BJ (cell line): ENCODE results near the gene DOCK3. TPM values are rescaled to one million over a fixed set of nuclear protein-coding genes. Genes with fewer than 3 reads are reported as not detected.
"Not testable (repeated sequence)": the region's sequence is repeated elsewhere in the genome, so short reads cannot be mapped to it uniquely, and the experiment has no call there.

ENCODE experiments used
- CTCF ChIA-PET: fragments of 350-600 bp; formaldehyde crosslinking; extraction: SDS; loops from one replicate; lab custom pipeline; 2021; ENCODE audit warnings: antibody characterized with exemption, inconsistent platforms; lab: Yijun Ruan, JAX
- POLR2A ChIA-PET: fragments of 300-600 bp; sonication (Branson Sonifier 250); formaldehyde crosslinking; extraction: SDS; loops from one replicate; lab custom pipeline; 2021; ENCODE audit warnings: antibody characterized with exemption; lab: Charles Lee
- DNase-seq: peaks from one replicate; pipeline ENCODE4 v3.0.0-alpha.2; 2011; ENCODE audit warnings: low read depth
- H3K27me3 ChIP-seq: 2 replicates; pipeline ENCODE4 v1.6.0; 2011; ENCODE audit warnings: low read length; ENCODE audit not compliant: control insufficient read depth, insufficient read depth
- H3K36me3 ChIP-seq: 2 replicates; pipeline ENCODE4 v1.5.1; 2011; ENCODE audit warnings: low read length; ENCODE audit not compliant: control insufficient read depth, insufficient read depth
- H3K4me3 ChIP-seq: 2 replicates; pipeline ENCODE4 v1.5.1; 2011; ENCODE audit warnings: low read depth, mild to moderate bottlenecking, control low read depth, low read length
- polyA plus RNA-seq: library from polyadenylated mRNA; depleted of rRNA; stranded (reverse); fragments of >200 nt; gene quantifications from 2 replicates; pipeline ENCODE4 v1.2.3, GENCODE V29; 2011
- TF ChIP-seq, protein P1 (sequence below): IDR thresholded peaks from 2 replicates; pipeline ENCODE4 v1.5.1; 2011; ENCODE audit warnings: low read depth, mild to moderate bottlenecking, control low read depth, inconsistent platforms, low read length, moderate library complexity; ENCODE audit not compliant: insufficient read depth

Gene DOCK3
- polyA plus RNA-seq, 1 experiment: 0.09 TPM

DNA sequence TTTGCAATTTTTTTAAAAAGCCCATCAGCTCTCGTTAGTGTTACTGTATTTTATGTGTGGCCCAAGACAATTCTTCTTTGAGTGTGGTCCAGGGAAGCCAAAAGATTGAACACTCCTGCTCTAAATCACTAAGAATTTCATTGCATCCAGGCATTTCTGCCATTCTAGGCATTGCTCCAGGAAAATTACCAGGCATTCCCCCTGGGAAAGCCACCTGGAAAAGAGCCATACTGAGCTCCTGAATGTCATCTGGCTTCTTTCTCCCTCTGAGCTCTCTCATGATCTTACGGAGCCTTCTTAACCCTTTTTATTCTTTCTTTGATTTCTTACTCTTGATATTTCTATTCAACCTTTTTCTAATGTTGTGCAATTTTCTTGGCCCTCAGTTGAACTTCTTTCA is 202.2 kb downstream of the DOCK3 start:
- Histone ChIP-seq H3K4me3 (no peak overlapping the region), H3K27me3 (no peaks in the 10 kb centered on the region), H3K36me3 (no peaks in the 10 kb centered on the region)
- POLR2A ChIA-PET: no interaction called here
- no peak for DNase-seq
- CTCF ChIA-PET: no interaction called here
- TF ChIP-seq, protein P1, sequence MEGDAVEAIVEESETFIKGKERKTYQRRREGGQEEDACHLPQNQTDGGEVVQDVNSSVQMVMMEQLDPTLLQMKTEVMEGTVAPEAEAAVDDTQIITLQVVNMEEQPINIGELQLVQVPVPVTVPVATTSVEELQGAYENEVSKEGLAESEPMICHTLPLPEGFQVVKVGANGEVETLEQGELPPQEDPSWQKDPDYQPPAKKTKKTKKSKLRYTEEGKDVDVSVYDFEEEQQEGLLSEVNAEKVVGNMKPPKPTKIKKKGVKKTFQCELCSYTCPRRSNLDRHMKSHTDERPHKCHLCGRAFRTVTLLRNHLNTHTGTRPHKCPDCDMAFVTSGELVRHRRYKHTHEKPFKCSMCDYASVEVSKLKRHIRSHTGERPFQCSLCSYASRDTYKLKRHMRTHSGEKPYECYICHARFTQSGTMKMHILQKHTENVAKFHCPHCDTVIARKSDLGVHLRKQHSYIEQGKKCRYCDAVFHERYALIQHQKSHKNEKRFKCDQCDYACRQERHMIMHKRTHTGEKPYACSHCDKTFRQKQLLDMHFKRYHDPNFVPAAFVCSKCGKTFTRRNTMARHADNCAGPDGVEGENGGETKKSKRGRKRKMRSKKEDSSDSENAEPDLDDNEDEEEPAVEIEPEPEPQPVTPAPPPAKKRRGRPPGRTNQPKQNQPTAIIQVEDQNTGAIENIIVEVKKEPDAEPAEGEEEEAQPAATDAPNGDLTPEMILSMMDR: no peak

DNA sequence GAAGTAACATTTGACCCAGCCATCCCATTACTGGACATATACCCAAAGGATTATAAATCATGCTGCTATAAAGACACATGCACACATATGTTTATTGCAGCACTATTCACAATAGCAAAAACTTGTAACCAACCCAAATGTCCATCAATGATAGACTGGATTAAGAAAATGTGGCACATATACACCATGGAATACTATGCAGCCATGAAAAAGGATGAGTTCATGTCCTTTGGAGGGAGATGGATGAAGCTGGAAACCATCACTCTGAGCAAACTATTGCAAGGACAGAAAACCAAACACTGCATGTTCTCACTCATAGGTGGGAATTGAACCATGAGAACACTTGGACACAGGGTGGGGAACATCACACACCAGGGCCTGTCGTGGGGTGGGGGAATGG is 208.0 kb downstream of the DOCK3 start:
- CTCF ChIA-PET, DNase-seq, H3K36me3 ChIP-seq, POLR2A ChIA-PET, H3K4me3 ChIP-seq, H3K27me3 ChIP-seq: not testable (repeated sequence)

GRCh38 chr3:50883755-50884154 is 209.0 kb downstream of the DOCK3 start:
- CTCF ChIA-PET: no interaction called here
- Histone ChIP-seq H3K36me3 (no peaks in the 10 kb centered on the region), H3K4me3 (no peak overlapping the region), H3K27me3 (no peaks in the 10 kb centered on the region)
- DNase-seq: no peak
- TF ChIP-seq, protein P1: no peak
- POLR2A ChIA-PET: no interaction called here

GRCh38 chr3:50885070-50885850 is 210.5 kb downstream of the DOCK3 start:
- TF ChIP-seq, protein P1: no peak
- H3K4me3 ChIP-seq: no peak overlapping the region
- ChIA-PET POLR2A (no interaction called here), CTCF (no interaction called here)
- no peaks in the 10 kb centered on the region for H3K36me3 ChIP-seq
- no peaks in the 10 kb centered on the region for H3K27me3 ChIP-seq
- DNase-seq: no peak

DNA sequence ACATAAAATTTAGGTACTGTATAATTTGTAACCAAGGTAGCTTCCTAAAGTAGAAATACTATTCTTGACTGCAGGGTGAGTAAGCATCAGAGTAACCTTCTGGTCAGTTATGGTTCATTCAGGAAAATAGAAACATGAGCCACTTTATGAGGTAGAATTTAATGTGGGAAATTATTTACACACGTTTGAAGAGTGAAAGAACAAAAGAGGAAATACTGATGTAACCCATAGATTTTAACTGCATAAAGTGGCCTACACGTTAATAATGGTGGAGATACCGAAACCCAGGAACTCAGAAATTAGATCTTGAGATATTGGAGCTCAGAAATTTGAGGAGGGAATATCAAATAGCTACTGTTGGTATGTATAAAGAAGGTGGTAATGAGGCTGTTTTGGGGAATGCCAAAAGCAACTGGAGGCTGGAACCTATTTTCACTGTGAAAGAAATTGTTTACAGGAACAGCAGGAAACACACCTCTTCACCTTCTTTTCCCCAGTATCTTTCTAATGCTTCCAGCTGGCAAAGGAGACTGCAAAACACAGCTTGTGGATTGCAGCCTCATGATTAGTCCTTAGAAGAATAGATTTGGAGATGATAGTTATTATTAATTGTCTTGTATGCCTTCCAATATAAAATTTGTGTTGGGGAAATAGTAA is 216.1 kb downstream of the DOCK3 start:
- TF ChIP-seq, protein P1: no peak
- H3K27me3 ChIP-seq: no peaks in the 10 kb centered on the region
- DNase-seq: no peak
- ChIA-PET POLR2A (no interaction called here), CTCF (interaction anchor here (0.8 kb wide), 1 partner anchor 274 kb away, joined by 3 read pairs; no protein-coding TSS in a partner anchor)
- H3K4me3 ChIP-seq: no peak overlapping the region
- no peaks in the 10 kb centered on the region for H3K36me3 ChIP-seq

GRCh38 chr3:50901097-50901496 is 226.4 kb downstream of the DOCK3 start:
- H3K36me3 ChIP-seq, H3K4me3 ChIP-seq, CTCF ChIA-PET, POLR2A ChIA-PET, H3K27me3 ChIP-seq, DNase-seq: not testable (repeated sequence)
